ENCODE data around the gene PDCD7.
"Not testable (repeated sequence)": the region's sequence is repeated elsewhere in the genome, so short reads cannot be mapped to it uniquely, and the experiment has no call there.

Gene PDCD7

GRCh38 chr15:65088643-65089021 lies 45.0 kb downstream of the PDCD7 start:
- DNase-seq, result no peak

DNA sequence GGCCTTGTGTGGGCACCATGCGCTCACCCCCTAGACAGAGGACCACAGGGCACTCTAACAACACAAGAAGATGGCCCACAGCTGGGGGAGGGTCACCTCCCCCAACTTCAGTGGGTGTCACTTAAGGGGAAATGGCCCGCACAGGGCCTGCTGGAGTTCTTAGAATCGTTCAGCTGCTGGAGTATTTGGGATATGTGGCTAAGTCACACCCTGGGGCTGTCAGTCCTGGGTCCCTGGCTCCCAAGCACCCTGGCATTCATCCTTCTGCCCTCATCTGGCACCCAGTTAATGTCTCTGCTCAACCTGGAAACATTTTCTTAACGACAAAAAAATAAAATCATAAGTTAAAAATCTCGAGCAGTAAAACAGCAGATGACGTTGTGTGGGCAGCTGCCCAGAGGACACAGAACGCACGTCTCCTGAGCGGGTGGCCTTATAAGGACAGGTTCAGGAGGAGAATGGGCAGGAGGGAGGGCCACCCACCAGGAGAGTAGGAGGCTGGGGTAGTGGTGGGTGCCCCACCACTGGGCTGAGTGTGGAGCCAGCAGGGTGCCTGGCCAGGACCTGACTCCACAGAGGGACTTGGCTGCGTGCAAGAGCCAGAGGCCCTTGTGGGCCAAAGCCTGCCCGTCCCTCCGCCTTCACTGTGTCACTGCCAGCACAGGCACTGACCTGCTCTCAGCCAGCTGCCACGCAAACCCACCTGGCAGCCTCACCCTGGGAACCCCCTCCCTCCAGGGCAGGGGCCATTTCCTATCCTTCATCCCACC lies 45.5 kb downstream of the PDCD7 start:
- DNase-seq, result no peak

GRCh38 chr15:65087411-65087810 lies 46.2 kb downstream of the PDCD7 start:
- DNase-seq, result no peak

GRCh38 chr15:65086680-65087111 lies 46.9 kb downstream of the PDCD7 start:
- no peak for DNase-seq

DNA sequence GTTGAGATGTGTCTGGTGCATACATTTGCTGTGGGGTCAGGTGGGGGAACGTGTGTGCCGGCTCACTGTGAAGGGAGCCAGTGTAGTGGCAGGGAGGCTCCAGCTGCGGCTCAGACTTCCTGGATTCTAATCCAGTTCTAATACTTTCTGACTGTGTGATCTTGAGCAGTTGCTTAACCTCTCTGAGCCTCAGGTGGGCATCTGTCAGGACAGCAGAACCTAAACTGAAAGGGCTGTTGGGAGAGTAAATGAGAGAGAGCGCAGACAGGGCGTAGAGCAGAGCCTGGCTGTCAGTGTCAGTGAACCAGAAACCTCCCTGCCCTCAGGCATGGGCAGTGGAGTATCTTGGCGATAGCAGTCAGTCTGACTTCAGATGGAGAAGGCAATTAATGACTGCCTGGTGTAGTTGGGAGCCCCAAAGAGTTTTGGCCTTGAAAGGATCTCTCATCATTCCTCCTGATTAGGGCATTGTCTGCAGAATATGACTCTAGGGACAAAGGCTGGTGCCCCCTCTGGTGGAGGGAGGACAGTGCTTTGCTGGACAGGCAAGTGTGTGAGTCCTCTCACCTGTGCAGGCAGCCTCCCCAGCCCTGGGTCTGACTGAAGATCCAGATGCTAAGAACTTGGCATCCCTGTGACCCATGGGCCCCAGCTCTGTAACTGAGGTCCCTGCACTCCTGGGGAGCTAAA lies 47.5 kb downstream of the PDCD7 start:
- no peak for DNase-seq

GRCh38 chr15:65085207-65085753 lies 48.3 kb downstream of the PDCD7 start:
- DNase-seq, result no peak

- DNase-seq, result no peak
Observed at GRCh38 chr15:65084500-65085206, 49.0 kb downstream of the PDCD7 start.

DNA sequence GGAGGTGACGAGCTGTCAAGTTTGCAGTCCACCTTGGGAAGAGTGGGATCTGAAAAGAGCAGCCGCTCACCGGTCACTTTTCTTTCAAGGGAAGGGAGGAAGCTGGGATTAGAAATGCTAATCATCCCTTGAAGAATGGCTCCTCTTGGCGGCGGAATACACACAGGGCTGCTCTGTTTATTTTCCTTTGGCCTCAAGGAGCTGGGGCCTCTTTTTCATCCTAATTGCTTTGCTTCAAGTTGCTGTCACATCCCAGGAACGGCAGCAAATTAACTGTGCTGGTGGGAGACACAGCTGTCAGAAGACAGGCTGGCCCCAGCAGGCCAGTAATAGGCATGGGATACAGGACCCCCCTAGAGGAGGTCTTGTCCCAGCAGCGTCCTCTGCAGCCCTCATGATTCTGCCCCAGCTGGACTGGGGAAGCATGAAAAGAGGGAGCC lies 50.3 kb downstream of the PDCD7 start:
- no peak for DNase-seq

- DNase-seq, result no peak
Observed at GRCh38 chr15:65082303-65082953, 51.2 kb downstream of the PDCD7 start.

DNA sequence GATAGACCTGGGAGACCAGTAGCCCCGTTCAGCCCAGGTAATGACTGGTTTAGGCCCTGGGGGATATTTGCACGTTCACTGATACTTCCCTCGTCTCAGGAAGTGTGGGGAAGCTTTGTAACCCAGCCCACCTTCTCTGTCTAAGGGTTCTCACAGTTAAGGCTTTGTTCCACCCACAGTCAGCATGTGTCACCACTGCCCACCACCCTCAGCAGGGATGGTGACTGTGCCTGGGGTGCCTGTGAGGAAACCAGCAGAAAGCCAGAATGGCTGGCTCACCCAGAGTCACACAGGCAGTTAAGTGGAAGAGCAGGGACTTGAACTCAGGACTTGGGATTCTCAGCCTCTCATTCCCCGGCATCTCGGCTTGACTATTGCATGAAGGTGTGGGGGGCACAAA lies 51.9 kb downstream of the PDCD7 start:
- no peak for DNase-seq

GRCh38 chr15:65081270-65081669 lies 52.3 kb downstream of the PDCD7 start:
- DNase-seq, result no peak

DNA sequence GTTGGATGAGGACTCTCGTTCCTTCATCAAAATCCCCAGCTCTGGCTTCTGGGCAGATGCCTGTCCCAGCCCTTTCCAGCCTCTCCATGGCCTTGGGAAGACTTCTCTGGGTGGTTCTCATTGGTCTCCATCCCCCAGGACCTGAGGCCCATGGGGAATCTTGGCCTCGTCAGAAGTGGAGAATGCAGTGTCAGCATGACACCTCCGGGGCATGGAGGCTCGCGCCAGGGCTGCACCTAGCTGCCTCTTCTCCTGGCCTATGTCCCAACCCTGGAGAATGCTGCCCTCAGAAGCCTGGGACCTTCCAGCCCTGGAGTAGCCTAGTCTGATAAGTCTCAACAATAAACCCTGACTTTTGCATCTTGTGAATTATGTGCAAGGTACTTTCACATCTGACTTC lies 54.0 kb downstream of the PDCD7 start:
- DNase-seq, result no peak

DNA sequence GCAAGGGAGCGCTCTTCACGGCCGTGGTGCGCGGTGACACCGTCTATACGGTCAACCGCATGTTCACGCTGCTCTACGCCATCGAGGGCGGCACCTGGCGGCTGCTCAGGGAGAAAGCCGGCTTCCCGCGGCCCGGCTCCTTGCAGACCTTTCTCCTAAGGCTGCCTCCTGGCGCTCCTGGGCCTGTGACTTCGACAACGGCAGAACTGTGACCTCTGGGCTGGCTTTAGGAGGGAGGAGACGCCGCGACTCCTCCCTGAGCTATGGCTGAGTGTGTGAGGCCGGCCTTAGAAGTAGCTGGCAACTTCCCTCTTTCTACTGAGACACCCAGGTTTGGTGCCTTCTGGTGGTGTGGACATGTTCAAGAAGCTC lies 55.6 kb downstream of the PDCD7 start:
- no peak for DNase-seq

- no peak for DNase-seq
Observed at GRCh38 chr15:65077291-65077980, 56.2 kb downstream of the PDCD7 start.

DNA sequence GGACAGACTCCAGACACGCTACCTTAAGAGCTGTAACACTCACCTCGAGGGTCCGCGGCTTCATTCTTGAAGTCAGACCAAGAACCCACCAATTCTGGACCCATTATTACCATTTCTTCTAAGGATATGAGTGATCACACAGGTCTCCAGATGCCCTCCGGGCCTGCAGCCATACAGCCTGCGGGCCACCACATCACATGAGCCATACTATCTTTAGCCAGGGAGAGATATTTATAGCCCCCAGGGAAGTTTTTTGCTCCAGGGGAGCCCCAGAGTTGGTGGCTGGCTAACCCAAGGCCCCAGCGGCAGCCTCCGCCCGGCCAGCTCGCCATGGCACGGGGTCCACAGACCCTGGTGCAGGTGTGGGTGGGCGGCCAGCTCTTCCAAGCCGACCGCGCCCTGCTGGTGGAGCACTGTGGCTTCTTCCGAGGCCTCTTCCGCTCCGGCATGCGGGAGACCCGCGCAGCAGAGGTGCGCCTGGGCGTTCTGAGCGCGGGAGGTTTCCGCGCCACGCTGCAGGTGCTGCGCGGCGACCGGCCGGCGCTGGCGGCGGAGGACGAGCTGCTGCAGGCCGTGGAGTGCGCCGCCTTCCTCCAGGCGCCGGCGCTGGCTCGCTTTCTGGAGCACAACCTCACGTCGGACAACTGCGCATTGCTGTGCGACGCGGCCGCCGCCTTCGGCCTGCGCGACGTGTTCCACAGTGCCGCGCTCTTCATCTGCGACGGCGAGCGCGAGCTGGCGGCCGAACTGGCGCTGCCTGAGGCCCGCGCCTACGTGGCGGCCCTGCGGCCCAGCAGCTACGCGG lies 56.9 kb downstream of the PDCD7 start, which contains the start of gene KBTBD13:
KBTBD13 (plus strand) TSS at position 261 of the 805 bp plus-strand sequence; CDS start at position 331, 70 bp downstream.
- DNase-seq, result no peak

- not testable (repeated sequence) for DNase-seq
Observed at GRCh38 chr15:65075607-65076395, 57.8 kb downstream of the PDCD7 start.

- not testable (repeated sequence) for DNase-seq
Observed at GRCh38 chr15:65074946-65075345, 58.7 kb downstream of the PDCD7 start.

- DNase-seq, result no peak
Observed at GRCh38 chr15:65072617-65073016, 61.0 kb downstream of the PDCD7 start.

- DNase-seq, result no peak
Observed at GRCh38 chr15:65072027-65072426, 61.6 kb downstream of the PDCD7 start.

- DNase-seq, result no peak
Observed at GRCh38 chr15:65071381-65071811, 62.2 kb downstream of the PDCD7 start.
